Right lobe of liver (tissue), 6 donors: ENCODE measurements around the gene DNM1. TPM values are rescaled to one million over a fixed set of nuclear protein-coding genes. Genes with fewer than 3 reads are reported as not detected.
A peak's percentile ranks its signal among the peaks of the same experiment; 100 is the strongest.
"Not testable (repeated sequence)": the region's sequence is repeated elsewhere in the genome, so short reads cannot be mapped to it uniquely, and the experiment has no call there.

ENCODE experiments used
- ATAC-seq, 4 donors: fragments of 200-7000 bp; cut with Tn5 transposase; one replicate each; pipeline ENCODE4 v1.9.1; 2020; ENCODE audit warnings: mild to moderate bottlenecking in 4 of 4, moderate library complexity in 4 of 4
- DNase-seq, 3 donors: peaks; one replicate each; pipeline ENCODE4 v3.0.0-alpha.2; 2020
- H3K27ac ChIP-seq, 3 donors: fragments of 200-600 bp; one replicate each; pipeline ENCODE4 v1.8.0; 2022
- H3K27me3 ChIP-seq, 2 donors: fragments of 200-600 bp; one replicate each; pipeline ENCODE4 v1.8.0; 2022
- H3K36me3 ChIP-seq, 4 donors: fragments of 200-600 bp; sonication (generic) in 1 of 4; one replicate each; pipeline versions ENCODE4 v1.5.1 to v1.8.0; 2017 to 2022; ENCODE audit warnings: control low read depth in 1 of 4
- H3K4me1 ChIP-seq, 4 donors: fragments of 200-600 bp; sonication (generic) in 1 of 4; one replicate each; pipeline versions ENCODE4 v1.5.1 to v1.8.0; 2017 to 2022; ENCODE audit warnings: control low read depth in 1 of 4
- H3K4me3 ChIP-seq, 3 donors: fragments of 200-600 bp; one replicate each; pipeline ENCODE4 v1.8.0; 2022
- H3K9me3 ChIP-seq, 4 donors: fragments of 200-600 bp; sonication (generic) in 1 of 4; one replicate each; pipeline versions ENCODE4 v1.5.1 to v1.8.0; 2017 to 2022; ENCODE audit warnings: control low read depth in 1 of 4
- POLR2A ChIP-seq: fragments of 450-650 bp; IDR thresholded peaks from one replicate; pipeline ENCODE4 v1.6.1; 2017; ENCODE audit warnings: antibody characterized with exemption, mild to moderate bottlenecking
- WGBS: methylation state at CpG from one replicate; pipeline ENCODE4 v1.1.6; 2018; ENCODE audit warnings: low coverage, low lambda C conversion rate; ENCODE audit not compliant: insufficient coverage; ENCODE audit errors: missing lambda C conversion rate; 5-methylcytosine and 5-hydroxymethylcytosine counted together
- intact Hi-C, 2 donors: fragments of 100-400 bp; cut with DNase I; formaldehyde crosslinking; loops; one replicate each; pipeline versions ENCODE4 v1.11.2 to v1.14.1; 2022
- total RNA-seq, 6 experiments: library from RNA; depleted of rRNA in 2 of 6; stranded (reverse); fragments of >200 nt in 2 of 6; fragmentation: NEBNext Ultra II Directional in 3 of 6; extraction: Animal tissue kit (Norgen Biotek cat#: 25700) in 3 of 6; gene quantifications; one replicate each; pipeline versions ENCODE4 v1.1.0 to v1.2.4, GENCODE V29; 2016 to 2023
- TF ChIP-seq, protein P1 (sequence below), 4 donors: fragments of 200-600 bp in 3 of 4; fragments of 450-650 bp in 1 of 4; IDR thresholded peaks; one replicate each; pipeline versions ENCODE4 v1.5.1 to v1.8.0; 2016 to 2022; ENCODE audit warnings: antibody characterized with exemption in 4 of 4, mild to moderate bottlenecking in 2 of 4
- donor health status: DM: no; HTN: yes; CAD: no.
- donor health status: DM: no; HTN: no; CAD: no.
- donor health status: DM: no; HTN: no; CAD: no.
- donor health status: DM: no; HTN: yes; CAD: no.
- donor health status: DM: no; HTN: yes; CAD: no.

DNM1 gene
- total RNA-seq, 6 experiments from 2014 or later: 0.43 to 3.1 (median 1.8) TPM

DNA sequence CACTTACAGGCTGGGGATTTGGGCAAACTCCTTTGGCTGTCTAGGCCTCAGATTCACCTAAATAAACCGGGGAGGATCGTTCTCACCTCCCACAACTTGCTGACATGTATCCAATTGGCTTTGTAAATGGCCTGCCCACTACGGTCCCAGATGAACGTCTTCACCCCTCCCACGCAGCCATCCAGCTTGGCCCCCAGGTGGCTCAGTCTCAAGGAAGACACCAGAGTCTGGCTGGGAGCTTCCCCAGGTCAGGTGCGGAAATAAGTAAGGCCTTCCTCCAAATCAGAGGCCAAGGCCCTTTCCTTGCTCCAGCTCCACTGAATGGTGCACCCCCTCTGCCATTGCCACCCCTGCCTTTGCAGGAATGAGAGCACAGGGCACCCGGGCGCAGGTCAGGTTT lies 23.2 kb upstream of the DNM1 start:
- H3K4me1 ChIP-seq: no peaks in the 10 kb centered on the region
- no peaks in the 10 kb centered on the region for H3K27me3 ChIP-seq
- WGBS: 100% methylated on average over 2 of the region's 8 CpGs
- H3K4me3 ChIP-seq: no peak overlapping the region
- TF ChIP-seq POLR2A: no peak
- TF ChIP-seq, protein P1, sequence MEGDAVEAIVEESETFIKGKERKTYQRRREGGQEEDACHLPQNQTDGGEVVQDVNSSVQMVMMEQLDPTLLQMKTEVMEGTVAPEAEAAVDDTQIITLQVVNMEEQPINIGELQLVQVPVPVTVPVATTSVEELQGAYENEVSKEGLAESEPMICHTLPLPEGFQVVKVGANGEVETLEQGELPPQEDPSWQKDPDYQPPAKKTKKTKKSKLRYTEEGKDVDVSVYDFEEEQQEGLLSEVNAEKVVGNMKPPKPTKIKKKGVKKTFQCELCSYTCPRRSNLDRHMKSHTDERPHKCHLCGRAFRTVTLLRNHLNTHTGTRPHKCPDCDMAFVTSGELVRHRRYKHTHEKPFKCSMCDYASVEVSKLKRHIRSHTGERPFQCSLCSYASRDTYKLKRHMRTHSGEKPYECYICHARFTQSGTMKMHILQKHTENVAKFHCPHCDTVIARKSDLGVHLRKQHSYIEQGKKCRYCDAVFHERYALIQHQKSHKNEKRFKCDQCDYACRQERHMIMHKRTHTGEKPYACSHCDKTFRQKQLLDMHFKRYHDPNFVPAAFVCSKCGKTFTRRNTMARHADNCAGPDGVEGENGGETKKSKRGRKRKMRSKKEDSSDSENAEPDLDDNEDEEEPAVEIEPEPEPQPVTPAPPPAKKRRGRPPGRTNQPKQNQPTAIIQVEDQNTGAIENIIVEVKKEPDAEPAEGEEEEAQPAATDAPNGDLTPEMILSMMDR (IDR thresholded peaks at IDR 0.05): no peak
- H3K27ac ChIP-seq: no peak overlapping the region
- H3K36me3 ChIP-seq: peaks cover 5 to 66% (median 24%) of the 10 kb centered on the region in 4 donors
- no peak for ATAC-seq
- DNase-seq: no peak
- no peaks in the 10 kb centered on the region for H3K9me3 ChIP-seq
- intact Hi-C loops: no loop called here

DNA sequence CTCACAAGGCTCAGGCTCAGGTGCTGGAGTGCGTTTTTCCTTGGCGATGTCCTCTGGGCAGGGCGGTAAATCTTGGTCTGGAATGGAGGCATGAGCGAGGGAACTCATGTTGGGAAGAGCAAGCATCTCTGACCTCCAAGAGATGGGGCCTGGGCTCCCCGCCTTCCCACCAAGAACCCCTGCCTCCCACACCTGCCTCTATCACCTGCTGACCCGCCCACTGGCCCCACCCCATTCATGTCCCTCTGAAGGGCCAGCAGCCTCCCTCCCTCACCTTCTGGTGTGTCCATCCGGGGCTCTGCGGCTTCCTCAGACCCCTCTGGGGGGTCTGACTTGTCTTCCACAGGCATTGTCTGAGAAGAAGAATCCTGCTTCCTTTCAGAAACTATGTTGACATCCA lies 22.7 kb upstream of the DNM1 start:
- intact Hi-C loops: no loop called here
- ATAC-seq (no peak), DNase-seq (no peak)
- Histone ChIP-seq H3K4me1 (no peaks in the 10 kb centered on the region), H3K36me3 (peaks cover 5 to 65% (median 24%) of the 10 kb centered on the region in 4 donors), H3K9me3 (no peaks in the 10 kb centered on the region), H3K4me3 (no peak overlapping the region), H3K27me3 (no peaks in the 10 kb centered on the region), H3K27ac (no peak overlapping the region)
- WGBS: no CpG with 5 or more reads among the region's 8 CpGs
- TF ChIP-seq, protein P1 (IDR thresholded peaks at IDR 0.05): no peak

DNA sequence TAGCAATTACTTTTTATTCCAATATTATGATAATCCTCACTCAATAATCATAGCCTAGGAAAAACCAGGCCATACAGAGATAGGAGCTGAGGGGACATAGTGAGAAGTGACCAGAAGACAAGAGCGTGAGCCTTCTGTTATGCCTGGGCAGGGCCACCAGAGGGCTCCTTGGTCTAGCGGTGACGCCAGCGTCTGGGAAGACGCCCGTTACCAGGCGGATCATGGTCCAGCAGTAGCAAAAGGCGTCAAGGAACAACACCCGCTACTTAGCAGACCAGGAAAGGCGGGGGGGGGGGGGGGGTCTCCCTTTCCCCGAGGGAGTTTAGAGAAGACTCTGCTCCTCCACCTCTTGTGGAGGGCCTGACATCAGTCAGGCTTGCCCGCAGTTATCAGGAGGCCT lies 21.7 kb upstream of the DNM1 start:
- H3K4me1 ChIP-seq, H3K4me3 ChIP-seq, ATAC-seq, intact Hi-C loops, H3K9me3 ChIP-seq, DNase-seq, H3K27me3 ChIP-seq, H3K27ac ChIP-seq: not testable (repeated sequence)
- H3K36me3 ChIP-seq: peaks cover 5 to 56% (median 20%) of the 10 kb centered on the region in 4 donors
- TF ChIP-seq, protein P1 (IDR thresholded peaks at IDR 0.05): peak; percentile 17 to 43 (median 34)
- WGBS: 67% methylated on average over 1 of the region's 12 CpGs

DNA sequence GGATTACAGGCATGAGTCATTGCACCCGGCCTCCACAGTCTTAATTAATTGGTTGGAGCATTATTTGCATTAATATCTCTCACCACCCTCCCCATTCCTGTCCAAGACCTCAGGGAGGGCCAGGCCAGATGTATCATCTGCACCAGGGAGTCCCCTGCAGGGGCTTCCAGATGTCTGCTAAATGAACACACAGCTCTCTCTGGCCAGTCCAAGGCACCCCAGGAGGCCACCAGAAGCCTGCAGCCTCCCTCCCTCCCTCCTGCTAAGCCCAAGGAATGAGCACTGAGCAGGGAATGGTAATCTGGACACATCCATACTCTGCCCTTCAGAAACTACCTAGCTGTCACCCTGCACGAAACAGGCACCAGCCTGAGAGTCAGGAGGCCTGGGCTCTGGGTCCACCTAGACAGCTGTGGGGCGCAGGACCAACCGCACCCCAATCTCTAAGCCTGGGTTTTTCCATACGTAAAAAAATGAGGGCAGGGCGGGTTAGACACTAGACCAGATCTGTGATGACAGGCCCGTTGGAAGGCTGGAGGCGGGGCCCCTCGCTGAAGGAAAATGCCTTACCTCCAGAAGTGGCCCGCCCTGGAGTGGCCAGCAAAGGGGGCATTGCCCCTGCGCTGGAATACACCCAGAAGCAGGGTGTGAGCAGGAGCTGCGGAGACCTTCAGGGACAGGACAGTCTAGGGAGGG lies 20.1 kb upstream of the DNM1 start:
- intact Hi-C loops: no loop called here
- no peak for DNase-seq
- H3K4me1 ChIP-seq: no peaks in the 10 kb centered on the region
- H3K36me3 ChIP-seq: peaks cover 5 to 47% (median 17%) of the 10 kb centered on the region in 4 donors
- TF ChIP-seq, protein P1 (IDR thresholded peaks at IDR 0.05): no peak
- no peak for TF ChIP-seq POLR2A
- H3K27me3 ChIP-seq: no peaks in the 10 kb centered on the region
- no peak for ATAC-seq
- no peaks in the 10 kb centered on the region for H3K9me3 ChIP-seq
- WGBS: 90% methylated on average over 3 of the region's 12 CpGs
- H3K27ac ChIP-seq: no peak overlapping the region
- no peak overlapping the region for H3K4me3 ChIP-seq
